A673 (cell line): ENCODE results near the gene PRKCB. TPM values are rescaled to one million over a fixed set of nuclear protein-coding genes. Genes with fewer than 3 reads are reported as not detected.

Experiments used
- BruUV-seq: library from RNA; stranded (reverse); fragments of 400-500 nt; replicated peaks from 2 replicates; lab custom pipeline; 2021; lab: Mats Ljungman, UMichigan
- CTCF ChIA-PET: fragments of 300-600 bp; sonication (Branson Sonifier 250); formaldehyde crosslinking; loops from one replicate; lab custom pipeline; 2022; ENCODE audit warnings: antibody characterized with exemption; lab: Charles Lee
- POLR2A ChIA-PET: fragments of 300-600 bp; sonication (Branson Sonifier 250); formaldehyde crosslinking; loops from one replicate; lab custom pipeline; 2022; ENCODE audit warnings: antibody characterized with exemption; ENCODE audit not compliant: low non-redundant PET; lab: Charles Lee
- DNase-seq: peaks from one replicate; pipeline ENCODE4 v3.0.0-alpha.2; 2015; ENCODE audit warnings: low spot score
- H3K27ac ChIP-seq: fragments of 200-600 bp; sonication (generic); 2 replicates; pipeline ENCODE4 v1.5.1; 2016; ENCODE audit warnings: mixed run types, low read depth, mild to moderate bottlenecking, mixed read lengths, antibody characterized with exemption, low read length; ENCODE audit not compliant: poor library complexity, severe bottlenecking
- H3K27me3 ChIP-seq: fragments of 200-600 bp; sonication (generic); replicated peaks from 2 replicates; pipeline ENCODE4 v1.6.1; 2017; ENCODE audit warnings: mixed run types, low read depth, mild to moderate bottlenecking, mixed read lengths, antibody characterized with exemption, low read length; ENCODE audit not compliant: insufficient read depth, poor library complexity
- H3K36me3 ChIP-seq: fragments of 200-600 bp; sonication (generic); 2 replicates; pipeline ENCODE4 v1.6.1; 2016; ENCODE audit warnings: mixed run types, mild to moderate bottlenecking, mixed read lengths, antibody characterized with exemption, low read length; ENCODE audit not compliant: insufficient read depth, poor library complexity, severe bottlenecking
- H3K4me1 ChIP-seq: fragments of 200-600 bp; sonication (generic); 2 replicates; pipeline ENCODE4 v1.6.1; 2017; ENCODE audit warnings: mixed run types, mild to moderate bottlenecking, mixed read lengths, antibody characterized with exemption, low read length; ENCODE audit not compliant: insufficient read depth, poor library complexity, severe bottlenecking
- H3K4me3 ChIP-seq: fragments of 200-600 bp; sonication (generic); 2 replicates; pipeline ENCODE4 v1.5.1; 2016; ENCODE audit warnings: low read depth, mixed run types, mild to moderate bottlenecking, mixed read lengths, low read length; ENCODE audit not compliant: poor library complexity, severe bottlenecking
- H3K9me3 ChIP-seq: fragments of 200-600 bp; sonication (generic); 2 replicates; pipeline ENCODE4 v1.6.1; 2016; ENCODE audit warnings: mixed run types, low read depth, mild to moderate bottlenecking, mixed read lengths, antibody characterized with exemption, low read length; ENCODE audit not compliant: poor library complexity, severe bottlenecking
- CTCF ChIP-seq: fragments of 300-800, 200-600 bp; sonication (generic); conservative IDR thresholded peaks from 2 replicates; pipeline ENCODE4 v1.5.1; 2017; ENCODE audit warnings: low read depth, mild to moderate bottlenecking, antibody characterized with exemption, low read length, moderate library complexity, mixed read lengths
- EZH2 ChIP-seq: fragments of 200-600 bp; sonication (generic); IDR thresholded peaks from 2 replicates; pipeline ENCODE4 v1.6.1; 2017; ENCODE audit warnings: borderline replicate concordance, low read depth, mild to moderate bottlenecking, mixed read lengths, antibody characterized with exemption, low read length; ENCODE audit not compliant: poor library complexity, severe bottlenecking
- intact Hi-C: fragments of 100-400 bp; cut with micrococcal nuclease; formaldehyde crosslinking; loops from one replicate; pipeline ENCODE4 v1.10.0; 2022; ENCODE audit not compliant: unreplicated experiment
- total RNA-seq: library from RNA; stranded (reverse); gene quantifications from 2 replicates; pipeline ENCODE4 v1.2.3, GENCODE V29; 2021

Gene PRKCB
- total RNA-seq, 1 experiment from 2014 or later, result 171 TPM

- TF ChIP-seq EZH2, result no peak
- TF ChIP-seq CTCF, result no peak
- Histone ChIP-seq H3K4me3 (no peak overlapping the region), H3K27me3 (no peaks in the 10 kb centered on the region), H3K27ac (peak overlapping the region; percentile 1), H3K4me1 (peaks cover 23% of the 10 kb centered on the region), H3K9me3 (no peaks in the 10 kb centered on the region), H3K36me3 (peaks cover 20% of the 10 kb centered on the region)
- intact Hi-C loops, result no loop called here
- ChIA-PET POLR2A (no interaction called here), CTCF (interaction anchor here (1.1 to 2.4 kb wide), 4 partner anchors 207 to 458 kb away, joined by 3 to 21 read pairs (median 8); no protein-coding TSS in a partner anchor)
- no TSS peak for BruUV-seq
- peak; percentile 53 for DNase-seq
These were observed 210.7 kb downstream of the PRKCB start for GRCh38 chr16:24046442-24046841.

DNA sequence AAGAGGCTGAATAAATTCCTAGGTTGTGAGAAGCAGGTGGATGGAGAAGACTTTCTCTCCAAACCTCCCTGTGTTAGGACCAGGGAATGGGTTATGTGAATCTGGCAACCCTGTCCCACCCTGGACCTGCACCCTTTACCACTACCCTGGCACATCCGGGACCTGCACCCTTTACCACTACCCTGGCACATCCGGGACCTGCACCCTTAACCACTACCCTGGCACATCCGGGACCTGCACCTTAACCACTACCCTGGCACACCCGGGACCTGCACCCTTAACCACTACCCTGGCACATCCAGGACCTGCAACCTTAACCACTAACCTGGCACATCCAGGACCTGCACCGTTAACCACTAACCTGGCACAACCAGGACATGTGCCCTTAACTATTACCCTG is 213.3 kb downstream of the PRKCB start:
- no TSS peak for BruUV-seq
- TF ChIP-seq EZH2, result no peak
- no peak for TF ChIP-seq CTCF
- DNase-seq, result no peak
- ChIA-PET CTCF (no interaction called here), POLR2A (no interaction called here)
- intact Hi-C loops, result no loop called here
- Histone ChIP-seq H3K4me3 (no peak overlapping the region), H3K36me3 (peaks cover 13% of the 10 kb centered on the region), H3K4me1 (peaks cover 16% of the 10 kb centered on the region), H3K27me3 (no peaks in the 10 kb centered on the region), H3K9me3 (no peaks in the 10 kb centered on the region), H3K27ac (no peak overlapping the region)

- Histone ChIP-seq H3K4me3 (no peak overlapping the region), H3K27ac (no peak overlapping the region), H3K36me3 (peaks cover 10% of the 10 kb centered on the region), H3K9me3 (no peaks in the 10 kb centered on the region), H3K4me1 (peaks cover 8% of the 10 kb centered on the region), H3K27me3 (no peaks in the 10 kb centered on the region)
- intact Hi-C loops, result no loop called here
- ChIA-PET POLR2A (no interaction called here), CTCF (no interaction called here)
- TF ChIP-seq EZH2 (no peak), CTCF (no peak)
- BruUV-seq, result no TSS peak
- DNase-seq, result no peak
These were observed 215.3 kb downstream of the PRKCB start for GRCh38 chr16:24051125-24051524.
